GM21367 (cell line): ENCODE results near the gene SP3.

Experiments
- ATAC-seq: cut with Tn5 transposase; IDR thresholded peaks from one replicate; pipeline ENCODE4 v1.9.1; 2021; ENCODE audit not compliant: unreplicated experiment

Gene SP3

DNA sequence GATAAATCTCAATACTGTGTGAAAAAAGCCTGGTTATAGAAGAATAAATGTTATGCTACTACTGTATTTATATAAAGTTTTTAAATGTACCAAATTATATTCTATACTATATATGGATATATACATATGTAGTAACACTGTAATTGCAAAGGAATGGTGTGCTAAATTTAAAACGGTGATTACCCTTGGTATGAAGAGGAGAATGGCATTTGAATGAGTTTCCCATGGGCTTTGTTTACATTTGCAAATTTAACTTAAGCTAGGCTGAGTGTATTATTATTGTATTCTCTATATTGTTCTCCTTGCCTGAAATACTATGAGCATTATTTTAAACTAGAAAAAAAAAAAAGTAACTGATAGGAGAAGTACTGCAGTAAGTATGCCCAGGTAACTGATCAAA is 4.7 kb upstream of the SP3 start:
- no peak for ATAC-seq

DNA sequence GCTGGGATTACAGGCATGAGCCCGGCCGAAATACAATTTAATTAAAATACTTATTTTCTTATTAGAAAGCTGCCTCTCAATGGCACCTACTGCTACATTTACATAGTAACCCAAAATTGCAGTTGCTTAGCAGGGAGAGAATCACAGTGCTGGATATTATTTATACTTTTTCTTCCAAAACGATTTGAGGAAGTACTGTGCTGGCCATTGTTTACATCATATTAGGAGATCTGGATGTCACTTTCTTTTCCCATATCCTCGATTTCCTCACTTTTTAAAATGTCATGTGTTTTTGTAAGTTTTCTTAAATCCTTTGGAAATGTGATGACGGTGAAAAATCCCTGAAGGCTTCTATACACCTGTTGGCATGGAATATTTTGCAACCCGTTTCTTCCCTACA is 3.4 kb upstream of the SP3 start:
- ATAC-seq = no peak

DNA sequence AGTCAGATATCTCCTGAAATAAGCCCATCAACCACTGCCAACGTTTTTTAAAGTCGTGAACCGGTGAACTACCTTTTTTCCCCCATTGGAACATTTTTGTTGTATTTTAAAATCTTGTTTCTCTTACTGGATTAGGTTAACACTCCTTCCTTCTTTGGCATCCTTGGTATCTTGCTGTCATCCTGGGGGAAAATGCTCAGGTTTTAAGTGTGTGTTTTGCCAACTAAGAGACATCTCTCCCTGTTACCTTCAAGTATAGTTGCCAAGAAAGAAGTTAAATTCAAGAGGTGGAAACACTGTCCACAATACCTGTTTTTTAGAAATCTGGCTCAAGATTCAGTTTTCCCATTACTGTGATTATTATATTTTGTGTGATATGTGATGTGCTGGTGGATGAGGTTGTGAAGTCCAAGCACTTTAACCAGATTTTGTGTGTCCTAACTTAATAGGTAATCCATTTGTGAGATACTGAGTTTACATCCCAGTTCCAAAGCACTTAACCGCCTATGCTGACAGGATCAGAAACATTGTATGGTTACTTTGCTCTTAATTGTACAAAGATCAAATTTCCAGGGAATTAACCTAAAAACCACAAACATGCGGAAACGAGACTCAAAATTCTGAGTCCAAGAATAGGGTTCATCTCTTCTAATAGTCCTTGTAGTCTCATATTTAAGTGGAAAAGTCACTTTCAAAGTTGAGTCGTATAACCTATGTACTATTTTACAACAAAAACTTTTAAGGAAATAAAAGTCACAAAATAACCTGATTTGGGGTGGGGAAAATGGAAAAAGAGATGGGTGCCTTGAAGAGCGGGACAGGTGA is 1.3 kb upstream of the SP3 start:
- no peak for ATAC-seq

DNA sequence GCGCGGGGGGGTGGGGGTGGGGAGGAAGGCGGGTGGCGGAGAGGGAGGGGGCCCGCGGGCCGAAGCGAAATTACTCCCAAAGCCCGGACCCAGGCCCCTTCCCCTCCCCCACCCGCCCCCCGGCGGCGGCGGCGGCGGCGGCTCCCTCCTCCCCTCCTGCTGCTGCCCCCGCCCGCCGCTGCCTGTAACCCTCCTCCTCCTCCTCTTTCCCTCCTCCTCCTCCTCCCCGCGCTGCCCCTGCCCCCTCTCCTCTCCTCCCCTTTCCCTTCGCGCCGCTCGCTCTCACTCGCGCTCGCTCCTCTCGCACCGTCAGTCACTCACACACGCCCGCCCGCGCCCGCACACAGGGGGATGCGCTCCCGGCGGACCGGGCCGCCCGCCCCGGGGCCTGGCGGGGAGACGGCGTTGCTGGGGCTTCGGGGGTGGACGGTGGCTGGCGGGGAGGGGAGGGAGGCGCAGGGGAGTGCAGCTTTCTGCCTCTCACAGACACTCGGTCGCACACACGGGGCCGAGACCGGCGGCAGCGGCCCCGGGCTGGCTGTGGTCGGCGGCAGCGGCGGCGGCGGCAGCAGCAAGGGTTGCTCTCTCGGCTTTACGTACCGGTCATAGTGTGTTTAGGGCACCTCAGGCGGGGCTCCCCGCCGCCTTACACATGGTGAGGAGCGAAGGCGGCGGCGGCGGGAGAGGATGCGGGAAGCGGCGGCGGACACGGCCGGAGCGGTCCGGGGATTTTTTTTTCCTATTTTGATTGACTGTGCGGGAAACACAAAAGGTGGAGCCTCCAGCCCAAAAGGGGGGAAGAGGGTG is 405 bp downstream of the SP3 start:
- peak; percentile 7 for ATAC-seq

DNA sequence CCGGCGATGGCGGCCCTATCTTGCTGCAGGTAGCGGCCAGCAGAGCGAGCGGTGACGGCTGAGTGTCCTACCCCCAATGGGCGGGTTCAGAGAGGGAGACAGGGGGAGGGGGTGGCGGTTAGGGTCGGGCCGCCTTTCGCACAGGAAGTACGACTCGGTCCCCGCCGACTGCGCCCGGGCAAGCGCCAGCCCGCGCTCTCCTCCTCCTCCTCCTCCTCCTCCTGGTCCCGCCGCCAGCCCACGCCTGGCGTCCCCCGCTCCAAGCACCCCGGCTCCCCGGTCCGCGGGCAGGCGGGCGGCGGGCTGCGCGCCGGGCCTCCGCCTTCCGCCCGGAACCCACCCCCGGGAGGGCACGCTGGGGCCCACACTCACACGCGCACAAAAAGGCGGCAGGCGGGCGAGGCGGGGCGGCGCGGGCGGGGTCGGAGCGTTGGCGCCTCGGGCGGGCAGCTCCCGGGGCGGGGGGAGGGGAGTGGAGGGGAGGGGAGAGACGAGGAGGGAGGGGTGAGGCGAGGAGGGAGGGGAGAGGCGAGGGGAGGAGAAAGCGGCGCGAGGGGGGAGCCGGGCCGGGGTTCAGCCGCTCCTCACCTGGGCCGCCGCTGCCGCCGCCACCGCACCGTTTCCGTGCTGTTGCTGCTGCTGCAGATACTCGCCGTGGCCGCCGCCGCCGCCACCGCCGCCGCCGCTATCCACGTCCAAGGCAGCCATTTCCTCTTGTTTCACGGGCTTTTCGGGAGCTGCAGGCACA is 1.2 kb downstream of the SP3 start:
- ATAC-seq = peak; percentile 37

DNA sequence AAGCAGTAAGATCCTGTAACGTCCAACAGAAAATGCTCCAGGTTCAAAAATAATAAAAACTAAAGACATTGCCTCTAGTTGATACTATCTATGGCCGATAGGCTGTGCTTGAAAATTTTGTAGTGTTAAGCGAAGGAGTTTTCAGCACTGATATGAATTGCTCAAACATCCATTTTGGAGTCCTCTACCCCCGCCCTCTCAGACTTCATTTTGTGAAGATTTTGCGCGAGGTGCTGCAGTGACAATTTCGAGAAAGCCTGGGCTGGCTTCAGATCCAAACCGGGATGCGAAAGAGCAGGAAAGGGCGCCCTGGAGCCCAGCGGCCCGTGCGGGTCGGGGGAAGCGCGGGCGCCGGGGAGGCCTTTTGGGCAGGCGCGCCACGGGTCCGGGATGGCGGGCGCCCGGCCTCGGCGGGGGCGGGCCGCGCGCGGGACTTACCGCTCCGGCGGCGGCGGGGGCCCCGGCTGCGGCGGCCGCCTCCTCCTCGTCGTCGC is 1.8 kb downstream of the SP3 start:
- ATAC-seq = peak; percentile 9

DNA sequence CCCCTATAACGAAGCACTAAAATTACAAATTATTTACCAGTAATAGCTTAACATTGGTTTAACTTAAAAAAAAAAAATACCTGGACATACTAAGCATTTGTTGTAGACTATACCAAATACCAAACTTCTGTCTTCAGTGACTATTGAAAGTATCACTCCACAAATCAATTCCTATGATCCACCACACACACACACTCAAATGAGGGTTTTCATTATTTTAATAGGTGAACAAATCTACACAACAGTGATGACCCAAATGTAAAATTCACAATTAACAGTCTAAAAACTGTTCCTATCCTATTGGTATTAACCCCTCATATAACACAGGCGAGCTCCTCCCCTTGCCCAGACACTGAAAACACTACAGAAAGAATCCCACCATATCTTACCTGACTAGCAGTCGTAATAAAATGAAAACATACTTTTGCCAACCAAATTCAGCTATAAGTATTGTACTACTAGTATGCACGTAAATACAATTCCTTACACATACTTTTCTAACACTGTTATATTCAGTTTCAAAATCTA is 2.5 kb downstream of the SP3 start:
- no peak for ATAC-seq

DNA sequence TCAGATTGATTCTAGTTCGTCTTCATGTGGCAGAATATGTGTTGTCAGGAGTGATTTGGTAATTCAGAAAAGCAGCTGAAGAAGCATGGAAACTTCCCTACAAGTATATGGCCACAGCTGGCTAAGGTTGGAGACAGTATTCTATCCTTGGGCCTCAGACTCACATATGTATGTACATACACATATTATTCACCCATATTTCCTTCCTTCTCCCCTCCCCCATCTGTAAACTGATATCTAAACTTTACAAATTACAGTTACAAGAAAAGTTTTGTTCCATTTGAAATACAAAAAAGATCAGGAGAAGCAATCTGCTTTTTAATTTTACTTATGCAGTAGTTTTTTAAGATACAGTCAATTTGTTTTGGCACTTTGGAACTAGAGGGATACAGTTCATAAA is 3.1 kb downstream of the SP3 start:
- ATAC-seq = no peak

DNA sequence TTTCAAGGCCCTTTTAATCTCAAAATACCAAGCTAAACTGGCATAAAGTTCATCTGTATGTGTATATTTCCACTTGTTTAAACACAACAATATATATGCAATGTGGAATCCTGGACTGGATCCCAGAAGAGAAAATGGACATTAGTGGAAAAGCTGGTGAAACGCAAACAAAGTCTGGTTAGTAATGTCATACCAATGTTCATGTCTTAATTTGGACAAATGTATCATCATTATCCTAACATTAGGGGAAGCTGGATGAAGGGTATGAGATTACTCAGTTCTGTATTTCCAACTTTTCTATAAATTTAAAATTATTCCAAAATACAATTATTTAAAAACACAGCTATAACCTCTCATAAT is 3.8 kb downstream of the SP3 start:
- no peak for ATAC-seq

DNA sequence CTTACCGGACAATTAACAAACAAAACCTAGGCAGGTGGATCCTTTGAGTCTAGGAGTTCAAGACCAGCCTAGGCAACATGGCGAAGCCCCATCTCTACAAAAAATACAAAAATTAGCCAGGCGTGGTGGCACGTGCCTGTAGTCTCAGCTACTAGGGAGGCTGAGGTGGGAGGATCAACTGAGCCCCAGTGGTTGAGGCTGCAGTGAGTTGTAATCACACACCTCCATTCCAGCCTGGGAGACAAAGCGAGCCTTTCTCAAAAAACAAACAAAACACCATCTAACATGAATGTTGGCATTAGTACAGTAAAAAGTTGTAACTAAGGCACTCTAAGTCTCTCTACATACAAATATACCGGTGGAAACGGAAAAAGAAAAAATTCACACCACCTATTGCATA is 5.3 kb downstream of the SP3 start:
- ATAC-seq = no peak

DNA sequence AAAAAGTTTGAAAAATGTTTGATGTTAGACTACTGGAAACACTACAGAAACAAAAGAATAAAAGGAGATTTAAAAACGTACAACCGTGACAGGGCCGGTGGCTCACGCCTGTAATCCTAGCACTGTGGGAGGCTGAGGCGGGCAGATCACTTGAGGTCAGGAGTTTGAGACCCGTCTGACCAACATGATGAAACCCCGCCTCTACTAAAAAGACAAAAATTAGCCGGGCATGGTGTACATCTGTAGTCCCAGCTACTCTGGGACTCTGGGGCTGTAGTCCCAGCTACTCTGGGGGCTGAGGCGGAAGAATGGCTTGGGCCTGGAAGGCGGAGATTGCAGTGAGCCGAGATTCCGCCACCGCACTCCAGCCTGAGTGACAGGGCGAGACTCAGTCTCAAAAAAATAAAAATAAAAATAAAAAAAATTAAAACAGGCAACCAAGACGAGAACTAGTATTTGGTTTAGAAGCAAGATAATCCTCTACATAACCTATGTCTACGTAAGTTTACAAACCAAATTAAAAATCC is 5.8 kb downstream of the SP3 start:
- ATAC-seq = no peak

DNA sequence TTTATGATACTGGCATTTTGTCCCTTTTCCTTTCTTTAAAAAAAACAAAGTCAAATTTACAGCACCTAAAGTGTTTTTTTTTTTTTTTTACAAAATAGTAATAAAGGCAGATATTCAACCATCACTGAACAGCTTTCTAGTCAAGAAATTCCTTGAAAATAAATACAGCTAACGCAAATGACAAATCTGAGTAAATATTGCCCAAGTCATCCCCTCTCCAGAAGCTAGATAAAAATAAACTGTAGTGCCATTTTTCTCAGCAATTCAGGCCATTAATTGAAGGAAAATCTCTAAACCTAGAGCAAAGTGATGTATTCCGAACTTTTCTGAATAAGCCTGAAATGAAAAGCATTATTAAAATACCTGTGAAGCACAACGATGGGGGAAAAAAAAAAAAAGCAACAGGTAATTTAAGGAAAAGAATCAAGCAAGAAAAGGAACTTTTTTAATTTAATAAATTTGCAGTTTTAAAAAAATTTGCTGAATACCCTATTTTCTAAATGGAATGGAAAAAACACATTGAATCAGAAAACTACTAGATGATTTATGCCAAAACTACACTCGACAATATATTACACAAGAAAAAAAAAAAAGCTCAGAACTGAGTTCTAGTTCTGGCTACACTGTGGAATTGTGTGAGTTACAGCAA is 6.9 kb downstream of the SP3 start:
- no peak for ATAC-seq

DNA sequence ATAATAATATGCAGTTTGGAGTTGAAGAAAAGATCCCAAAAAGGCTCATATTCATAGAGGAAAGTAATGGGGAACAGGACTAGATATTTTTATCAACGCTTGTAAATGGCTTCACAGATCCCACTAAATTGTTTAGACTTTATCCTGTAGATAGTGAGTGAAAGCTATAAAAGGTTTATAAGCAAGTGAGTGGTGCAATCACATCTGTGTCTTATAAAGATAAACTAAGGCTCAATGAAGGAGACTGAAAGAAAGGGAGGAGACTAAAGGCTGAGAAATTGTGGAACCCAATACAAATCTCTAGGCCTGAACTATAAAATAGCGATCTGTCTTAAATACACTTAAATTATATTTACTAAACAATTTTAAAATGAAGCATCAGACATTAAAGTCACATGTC is 7.7 kb downstream of the SP3 start:
- no peak for ATAC-seq

DNA sequence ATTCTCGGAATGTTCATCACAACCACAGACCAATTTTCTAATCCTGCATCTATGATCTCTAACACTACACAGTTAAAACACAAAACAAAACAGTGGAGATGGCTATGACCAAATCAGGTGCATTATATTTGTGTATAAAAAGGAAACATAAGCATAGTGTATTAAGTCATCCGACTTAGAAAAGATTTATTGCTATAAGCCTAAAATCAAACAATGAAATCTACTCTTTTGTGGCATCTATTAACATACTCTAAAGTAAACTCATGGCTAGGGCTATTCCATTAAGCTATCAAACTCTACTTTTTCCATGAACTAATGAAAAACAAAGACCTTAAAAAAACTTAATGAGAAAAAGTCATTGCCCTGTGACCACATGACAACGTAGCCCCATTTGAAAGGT is 8.7 kb downstream of the SP3 start:
- ATAC-seq = no peak

DNA sequence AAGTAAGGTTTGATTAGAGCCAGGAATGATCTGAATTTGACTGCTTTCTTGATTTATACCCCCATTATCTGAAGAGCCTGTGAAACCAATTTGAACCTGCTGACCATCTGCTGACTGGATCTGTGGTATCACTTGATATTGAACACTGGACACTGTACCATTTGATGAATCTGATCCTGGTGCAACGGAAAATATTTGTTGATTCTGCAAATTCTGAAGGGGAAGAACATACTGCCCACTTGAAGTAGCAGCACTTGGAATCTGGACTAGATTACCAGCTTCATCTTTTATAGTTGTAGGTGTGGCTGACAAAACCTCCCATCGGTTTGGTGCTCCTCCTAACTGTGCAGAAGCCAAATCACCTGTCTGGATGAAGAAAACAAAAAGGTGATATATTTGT is 9.3 kb downstream of the SP3 start:
- no peak for ATAC-seq

DNA sequence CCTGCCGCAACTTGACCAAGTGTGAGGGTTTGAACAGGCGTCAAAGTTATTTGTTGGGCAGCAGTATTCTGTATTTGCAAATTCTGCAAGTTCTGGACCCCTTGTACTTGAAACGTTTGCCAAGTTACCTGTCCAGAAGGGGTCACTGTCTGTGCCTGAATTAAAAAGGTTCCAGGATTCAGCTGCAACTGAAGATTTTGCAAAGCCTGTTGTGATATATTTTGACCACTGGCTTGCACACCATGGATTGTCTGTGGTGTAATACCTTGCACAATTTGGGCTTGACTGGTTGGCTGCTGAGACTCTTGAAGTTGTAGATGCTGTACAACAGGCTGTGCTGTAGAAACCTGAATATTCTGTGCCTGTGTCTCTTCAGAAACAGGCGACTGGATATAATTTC is 10.2 kb downstream of the SP3 start:
- no peak for ATAC-seq

DNA sequence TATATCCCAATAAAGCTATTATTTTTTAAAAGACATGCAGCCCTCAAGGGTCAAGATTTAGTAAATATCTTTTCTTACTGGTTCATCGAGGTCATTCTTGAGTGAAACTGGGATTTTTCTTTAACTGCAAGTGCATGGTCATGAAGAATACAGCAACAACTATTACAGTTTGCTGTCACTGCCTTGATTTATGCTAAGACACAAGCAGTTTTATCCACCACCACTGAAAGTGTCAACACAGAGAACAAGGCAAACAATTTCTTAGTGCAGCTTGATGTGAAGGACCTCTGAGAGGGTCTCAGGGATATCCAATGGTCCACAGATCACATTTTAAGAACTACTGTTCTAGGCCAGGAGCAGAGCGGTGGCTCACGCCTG is 12.1 kb downstream of the SP3 start:
- no peak for ATAC-seq

DNA sequence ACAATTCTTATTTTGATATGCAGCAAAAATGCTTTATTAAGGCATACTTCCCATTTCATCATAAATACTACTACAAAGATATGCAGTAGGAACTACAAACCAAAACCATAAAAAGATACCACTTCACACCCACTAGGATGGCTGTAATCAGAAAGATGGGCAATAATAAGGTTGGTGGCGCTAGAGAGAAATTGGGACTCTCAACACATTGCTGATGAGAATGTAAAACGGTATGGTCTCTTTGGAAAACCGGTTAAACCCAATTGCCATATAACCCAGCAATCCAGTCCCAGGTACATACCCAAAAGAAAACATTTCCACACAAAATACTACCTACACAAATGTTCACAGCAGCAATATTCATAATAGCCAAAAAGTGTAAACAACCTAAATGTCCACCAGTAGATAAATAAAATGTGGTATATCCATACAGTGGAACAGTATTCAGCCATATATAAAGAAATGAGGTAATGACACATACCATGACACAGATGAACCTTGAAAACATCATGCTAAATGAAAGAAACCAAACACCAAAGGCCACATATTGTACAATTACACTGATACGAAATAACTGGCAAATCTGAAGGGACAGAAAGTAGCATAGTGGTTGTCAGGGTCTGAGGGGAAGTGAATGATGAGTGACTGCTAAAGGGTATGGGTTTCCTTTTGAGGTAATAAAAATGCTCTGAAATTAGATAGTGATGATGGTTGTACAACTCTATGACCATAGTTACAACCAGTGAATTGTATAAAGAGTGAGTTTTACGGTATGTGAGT is 12.7 kb downstream of the SP3 start:
- no peak for ATAC-seq

DNA sequence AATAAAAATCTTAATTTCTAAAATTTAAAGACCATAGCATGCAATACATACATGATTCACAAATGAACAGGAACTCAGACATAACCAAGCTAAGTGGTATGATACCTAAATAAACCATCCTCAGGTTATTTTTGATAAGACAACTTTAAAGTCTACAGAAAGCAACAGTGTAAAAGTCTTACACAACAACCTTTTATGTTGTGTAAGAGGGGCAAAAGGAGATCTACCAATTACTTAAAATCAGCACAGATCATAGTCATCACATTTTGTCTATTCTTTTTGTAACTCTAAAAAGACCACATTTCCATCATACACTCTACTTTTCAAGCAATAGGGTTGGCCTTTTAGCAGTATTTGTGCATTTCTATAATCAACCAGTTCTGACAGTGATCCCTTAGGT is 16.3 kb downstream of the SP3 start:
- ATAC-seq = no peak

DNA sequence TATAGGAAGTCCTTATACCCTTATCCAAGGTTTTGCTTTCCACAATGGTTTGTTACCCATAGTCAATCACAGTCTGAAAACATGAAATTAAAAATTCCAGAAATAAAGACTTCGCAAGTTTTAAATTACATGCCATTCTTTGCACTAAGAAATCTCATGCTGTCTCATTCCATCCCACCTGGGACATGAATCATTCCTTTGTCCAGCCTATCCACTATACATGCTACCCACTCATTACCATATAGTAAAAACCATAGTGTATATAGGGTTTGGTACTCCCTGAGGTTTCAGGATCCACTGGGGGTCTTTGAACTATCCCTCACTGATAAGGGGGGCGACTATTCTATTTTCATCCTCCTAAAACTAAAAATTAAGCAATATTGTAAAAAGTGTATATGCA is 17.0 kb downstream of the SP3 start:
- ATAC-seq = no peak
